K562 (cell line): ENCODE results near the gene AGAP3. TPM values are rescaled to one million over a fixed set of nuclear protein-coding genes. Genes with fewer than 3 reads are reported as not detected.
A peak's percentile ranks its signal among the peaks of the same experiment; 100 is the strongest.

Experiments
- KAT2B ChIP-seq: IDR thresholded peaks from one replicate; pipeline ENCODE4 v1.6.1; 2012; ENCODE audit warnings: low read depth, mild to moderate bottlenecking, control low read depth, inconsistent platforms, low read length, moderate library complexity
- KAT8 ChIP-seq: fragments of 450-650 bp; IDR thresholded peaks from 2 replicates; pipeline ENCODE4 v1.6.1; 2016; ENCODE audit warnings: low read depth, mild to moderate bottlenecking
- KHSRP ChIP-seq: fragments of 450-650 bp; IDR thresholded peaks from 2 replicates; pipeline ENCODE4 v1.6.1; 2017
- SMC3 ChIP-seq: conservative IDR thresholded peaks from 2 replicates; pipeline ENCODE4 v1.6.1; 2011; ENCODE audit warnings: low read depth, low read length, improper control_type of control experiment; ENCODE audit not compliant: insufficient read depth
- SRSF9 ChIP-seq: fragments of 200-400 bp; formaldehyde crosslinking; IDR thresholded peaks from 2 replicates; pipeline ENCODE4 v1.6.1; 2017; ENCODE audit warnings: low read depth, low read length, borderline replicate concordance
- ZBTB40 ChIP-seq, 2 experiments: fragments of 450-650 bp in 1 of 2; sonication (generic) in 1 of 2; formaldehyde crosslinking in 1 of 2; IDR thresholded peaks; 2 replicates each; pipeline versions ENCODE4 v1.7.1 to v1.9.0; 2016 to 2022; ENCODE audit warnings: inconsistent platforms in 1 of 2, mild to moderate bottlenecking in 1 of 2, missing genetic modification reagents in 1 of 2
- ZBTB5 ChIP-seq: fragments of 450-650 bp; IDR thresholded peaks from 2 replicates; pipeline ENCODE4 v1.6.1; 2017; ENCODE audit warnings: antibody characterized with exemption
- ZNF24 ChIP-seq: fragments of 450-650 bp; IDR thresholded peaks from 2 replicates; pipeline ENCODE4 v1.6.1; 2016
- ZNF282 ChIP-seq: sonication (generic); formaldehyde crosslinking; IDR thresholded peaks from 2 replicates; pipeline ENCODE4 v1.8.1; 2023; ENCODE audit warnings: missing genetic modification reagents
- ZNF764 ChIP-seq: fragments of 250-450 bp; sonication (Bioruptor Pico); IDR thresholded peaks from 2 replicates; pipeline ENCODE4 v1.4.0; 2020; ENCODE audit warnings: low read depth, mild to moderate bottlenecking, moderate library complexity
- polyA plus RNA-seq, 8 experiments: library from polyadenylated mRNA; depleted of rRNA in 4 of 8; stranded (reverse) in 5 of 8; unstranded in 3 of 8; fragments of >200 nt; fragmentation: Nextera tagmentation in 2 of 8; fragmentation: Illumina TruSeq in 1 of 8; extraction: Ambion mirVana in 2 of 8; extraction: Trizol in 1 of 8; gene quantifications; 2 replicates each; pipeline versions ENCODE4 v1.2.1 to v1.2.3, GENCODE V29; 2011 to 2014; ENCODE audit warnings: inconsistent platforms in 1 of 8, missing spikeins in 1 of 8
- total RNA-seq, 7 experiments: library from RNA; depleted of rRNA in 6 of 7; stranded (reverse); fragments of >200 nt in 6 of 7; fragmentation: Illumina TruSeq in 2 of 7; extraction: Trizol in 2 of 7; gene quantifications; 2 replicates each; pipeline versions ENCODE4 v1.2.1 to v1.2.3, GENCODE V29; 2011 to 2021; ENCODE audit warnings: low replicate concordance in 1 of 7
- TF ChIP-seq, protein P1 (sequence below): fragments of 250-450 bp; sonication (Bioruptor Pico); IDR thresholded peaks from 2 replicates; pipeline ENCODE4 v1.8.0; 2021; ENCODE audit warnings: moderate library complexity, mild to moderate bottlenecking, inconsistent platforms
- TF ChIP-seq, protein P2 (sequence below): fragments of 250-450 bp; sonication (Bioruptor Pico); IDR thresholded peaks from 2 replicates; pipeline ENCODE4 v1.5.0; 2020; ENCODE audit warnings: mild to moderate bottlenecking, borderline replicate concordance

AGAP3 gene
- total and polyA plus RNA-seq, 9 of the 15 experiments (the other 6 are each of a cell fraction or from before 2014, with no cell fraction given) = 3.4 to 208 (median 62.2) TPM

GRCh38 chr7:151080522-151081169, 5.6 kb upstream of the AGAP3 start, which contains the start of gene FASTK (continued):
- TF ChIP-seq ZBTB40 (IDR thresholded peaks at IDR 0.05) (no peak), ZBTB40 (CRISPR knock-in tag; IDR thresholded peaks at IDR 0.05) (no peak), KHSRP (no peak), KAT8 (no peak), ZBTB5 (no peak), ZNF24 (no peak), ZNF282 (CRISPR knock-in tag) (no peak), SMC3 (0 out of 2 replicates have a peak, but pooled peaks have one; percentile 2), SRSF9 (no peak), ZNF764 (CRISPR knock-in tag) (0 out of 2 replicates have a peak, but pooled peaks have one; percentile 17), KAT2B (no peak)
- TF ChIP-seq, protein P1, sequence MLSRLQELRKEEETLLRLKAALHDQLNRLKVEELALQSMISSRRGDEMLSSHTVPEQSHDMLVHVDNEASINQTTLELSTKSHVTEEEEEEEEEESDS (CRISPR knock-in tag) = no peak
- TF ChIP-seq, protein P2, sequence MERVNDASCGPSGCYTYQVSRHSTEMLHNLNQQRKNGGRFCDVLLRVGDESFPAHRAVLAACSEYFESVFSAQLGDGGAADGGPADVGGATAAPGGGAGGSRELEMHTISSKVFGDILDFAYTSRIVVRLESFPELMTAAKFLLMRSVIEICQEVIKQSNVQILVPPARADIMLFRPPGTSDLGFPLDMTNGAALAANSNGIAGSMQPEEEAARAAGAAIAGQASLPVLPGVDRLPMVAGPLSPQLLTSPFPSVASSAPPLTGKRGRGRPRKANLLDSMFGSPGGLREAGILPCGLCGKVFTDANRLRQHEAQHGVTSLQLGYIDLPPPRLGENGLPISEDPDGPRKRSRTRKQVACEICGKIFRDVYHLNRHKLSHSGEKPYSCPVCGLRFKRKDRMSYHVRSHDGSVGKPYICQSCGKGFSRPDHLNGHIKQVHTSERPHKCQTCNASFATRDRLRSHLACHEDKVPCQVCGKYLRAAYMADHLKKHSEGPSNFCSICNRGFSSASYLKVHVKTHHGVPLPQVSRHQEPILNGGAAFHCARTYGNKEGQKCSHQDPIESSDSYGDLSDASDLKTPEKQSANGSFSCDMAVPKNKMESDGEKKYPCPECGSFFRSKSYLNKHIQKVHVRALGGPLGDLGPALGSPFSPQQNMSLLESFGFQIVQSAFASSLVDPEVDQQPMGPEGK (CRISPR knock-in tag) = 0 out of 2 replicates have a peak, but pooled peaks have one; percentile 19
